ENCODE results near the gene PSMD8. TPM values are rescaled to one million over a fixed set of nuclear protein-coding genes. Genes with fewer than 3 reads are reported as not detected.

Gene PSMD8
- total RNA-seq, 1 donor from 2014 or later, result 232 TPM

DNA sequence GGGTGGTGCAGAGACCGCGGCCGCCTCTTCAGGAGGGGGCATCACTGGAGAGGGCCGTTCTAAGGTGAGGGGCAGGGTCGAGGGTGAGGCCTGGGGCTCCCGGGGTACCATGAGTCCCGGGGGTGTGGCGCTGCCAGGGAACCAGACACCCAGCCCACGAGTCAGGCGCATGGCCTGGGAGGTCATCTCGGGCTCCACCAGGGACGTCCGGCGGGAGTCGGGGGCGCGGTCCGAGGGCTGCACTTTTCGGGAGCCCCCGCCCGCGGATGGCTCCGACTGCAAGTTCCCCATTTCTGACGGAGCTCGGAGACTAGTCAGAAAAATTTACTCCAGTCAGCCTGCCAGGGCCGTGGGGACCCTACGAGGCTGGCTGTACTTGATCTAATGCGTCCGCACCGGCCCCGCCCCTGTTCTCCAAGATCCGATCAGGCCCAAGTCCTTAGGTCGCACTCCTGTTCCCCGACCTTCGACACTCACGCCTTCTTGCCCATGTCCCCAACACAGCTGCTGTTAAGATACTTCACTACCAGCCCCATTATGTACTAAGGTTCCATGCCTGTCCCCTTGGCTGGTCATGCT is 12.7 kb downstream of the PSMD8 start:
- DNase-seq (ENCODE audit: extremely low read depth, low read depth, low spot score), result no peak

DNA sequence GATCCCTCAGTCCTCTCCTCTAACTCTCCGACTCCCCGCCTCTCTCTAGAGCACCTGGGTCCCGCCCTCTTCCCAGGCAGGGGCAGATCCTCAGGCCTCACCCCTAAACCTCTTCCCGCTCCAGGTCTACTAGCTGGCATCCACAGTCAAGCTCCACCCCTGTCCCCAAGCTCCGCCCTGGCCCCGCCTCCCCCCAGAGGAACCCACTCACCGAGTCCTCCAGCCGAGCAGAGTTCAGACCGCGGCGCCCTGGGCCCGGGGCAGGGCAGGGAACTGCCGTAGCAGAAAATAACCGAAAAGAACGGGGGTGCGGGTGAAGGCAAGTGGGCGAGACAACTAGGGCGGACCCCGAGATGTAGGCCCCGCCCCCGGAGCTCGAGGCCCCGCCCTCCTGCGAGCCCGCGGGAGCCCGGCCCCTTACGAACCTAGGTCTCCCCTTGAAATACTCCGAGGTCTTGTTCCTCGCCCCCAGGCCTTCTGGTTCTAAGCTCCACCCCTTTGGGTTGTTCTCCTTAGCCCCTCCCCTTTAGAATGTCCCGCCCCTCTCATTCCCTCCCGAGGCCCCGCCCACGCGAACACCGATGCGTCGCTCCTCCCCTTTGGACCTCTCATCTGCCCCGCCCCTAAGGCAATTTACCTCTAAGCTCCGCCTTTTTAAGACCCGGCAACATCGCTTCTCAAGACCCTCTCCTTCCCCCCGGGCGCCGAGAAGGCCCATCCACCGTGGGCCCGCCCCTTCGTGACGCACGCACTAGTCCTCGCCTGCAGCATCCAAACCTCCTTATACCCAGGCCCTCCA is 13.4 kb downstream of the PSMD8 start, which contains the start of gene GGN:
Gene GGN, minus strand, starts transcription at position 485 of the 799 bp plus-strand sequence. CDS start 773 bp downstream, outside the sequence.
- peak; percentile 68 for DNase-seq (ENCODE audit: extremely low read depth, low read depth, low spot score)

DNA sequence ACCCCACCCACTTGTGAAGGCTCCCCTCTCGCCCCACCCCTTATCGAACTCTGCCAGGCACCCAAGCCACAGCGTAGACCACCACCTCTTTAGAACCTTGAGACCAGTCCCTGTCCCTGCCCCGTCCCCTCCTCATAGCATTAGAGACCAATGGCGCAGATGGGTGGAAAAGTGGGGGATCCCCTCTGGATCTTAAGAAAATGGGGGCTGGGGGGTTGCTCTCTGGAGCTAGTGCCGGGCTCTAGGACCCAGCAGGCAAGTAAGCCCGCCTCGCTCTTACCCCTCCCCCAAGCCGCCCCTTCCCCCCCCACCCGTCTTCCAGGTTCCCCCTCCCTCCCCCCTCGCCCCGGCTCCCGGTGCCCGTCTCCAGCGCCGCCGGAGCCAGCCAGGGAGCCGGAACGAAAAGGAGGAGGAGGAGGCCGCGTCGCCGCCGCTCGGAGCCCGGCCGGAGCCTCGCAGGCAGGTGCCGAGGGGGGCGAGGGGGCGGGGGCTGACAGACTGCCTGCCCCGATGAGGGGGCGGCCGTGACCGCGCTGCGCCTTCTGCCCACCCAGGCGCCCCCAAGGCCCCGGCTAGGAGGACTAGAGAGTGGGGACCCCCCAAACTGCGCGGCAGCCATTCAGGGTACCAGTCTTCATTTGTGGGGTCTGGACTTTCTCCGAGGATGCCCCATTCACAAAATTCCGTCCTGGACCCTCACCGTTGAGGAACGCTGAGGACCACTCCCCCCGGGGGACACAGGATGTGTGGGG is 14.2 kb downstream of the PSMD8 start, which contains the start of gene SPRED3:
Gene SPRED3, plus strand, starts transcription at position 349 of the 752 bp plus-strand sequence. CDS start 1,606 bp downstream, outside the sequence.
- DNase-seq (ENCODE audit: extremely low read depth, low read depth, low spot score), result no peak

DNA sequence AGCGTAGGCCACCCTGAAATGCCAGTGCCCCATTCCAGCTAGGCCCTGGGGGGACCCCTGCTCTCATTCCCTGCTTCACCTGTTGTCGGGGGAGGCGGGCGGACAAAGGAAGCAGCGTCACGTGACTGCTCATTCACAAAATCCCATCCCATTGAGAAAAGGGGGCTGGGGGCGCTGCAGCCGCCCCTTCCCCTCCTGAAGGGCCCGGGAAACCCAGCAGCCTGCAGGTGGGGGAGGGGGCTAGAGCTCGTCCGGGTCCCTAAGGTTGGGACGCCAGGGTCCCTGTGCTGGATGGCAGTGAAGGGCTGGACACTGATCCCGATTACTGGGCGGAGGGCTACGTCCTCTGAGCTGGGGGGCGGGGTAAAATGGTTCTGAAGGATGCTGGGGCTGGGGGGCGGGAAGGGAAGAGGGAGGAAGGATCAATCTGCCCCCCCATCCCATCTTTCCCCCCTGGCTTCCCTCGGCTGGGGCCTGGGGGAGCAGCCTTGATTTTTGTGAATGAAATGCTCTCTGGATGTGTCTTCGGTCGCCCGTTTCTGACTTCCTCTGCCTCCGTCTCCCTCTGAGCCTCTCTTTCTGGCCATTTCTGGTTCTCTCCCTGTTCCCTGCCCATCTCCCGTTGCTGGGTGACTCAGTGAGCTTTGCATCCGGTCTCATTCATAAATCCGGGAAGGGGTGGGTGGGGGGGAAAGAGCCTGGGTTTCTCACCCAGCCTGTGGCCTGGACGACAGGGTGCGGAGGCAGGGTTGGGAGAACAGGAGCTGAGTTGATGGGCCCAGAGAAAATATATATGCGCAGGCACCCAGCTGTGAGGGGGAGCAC is 14.9 kb downstream of the PSMD8 start:
- DNase-seq (ENCODE audit: extremely low read depth, low read depth, low spot score), result no peak

DNA sequence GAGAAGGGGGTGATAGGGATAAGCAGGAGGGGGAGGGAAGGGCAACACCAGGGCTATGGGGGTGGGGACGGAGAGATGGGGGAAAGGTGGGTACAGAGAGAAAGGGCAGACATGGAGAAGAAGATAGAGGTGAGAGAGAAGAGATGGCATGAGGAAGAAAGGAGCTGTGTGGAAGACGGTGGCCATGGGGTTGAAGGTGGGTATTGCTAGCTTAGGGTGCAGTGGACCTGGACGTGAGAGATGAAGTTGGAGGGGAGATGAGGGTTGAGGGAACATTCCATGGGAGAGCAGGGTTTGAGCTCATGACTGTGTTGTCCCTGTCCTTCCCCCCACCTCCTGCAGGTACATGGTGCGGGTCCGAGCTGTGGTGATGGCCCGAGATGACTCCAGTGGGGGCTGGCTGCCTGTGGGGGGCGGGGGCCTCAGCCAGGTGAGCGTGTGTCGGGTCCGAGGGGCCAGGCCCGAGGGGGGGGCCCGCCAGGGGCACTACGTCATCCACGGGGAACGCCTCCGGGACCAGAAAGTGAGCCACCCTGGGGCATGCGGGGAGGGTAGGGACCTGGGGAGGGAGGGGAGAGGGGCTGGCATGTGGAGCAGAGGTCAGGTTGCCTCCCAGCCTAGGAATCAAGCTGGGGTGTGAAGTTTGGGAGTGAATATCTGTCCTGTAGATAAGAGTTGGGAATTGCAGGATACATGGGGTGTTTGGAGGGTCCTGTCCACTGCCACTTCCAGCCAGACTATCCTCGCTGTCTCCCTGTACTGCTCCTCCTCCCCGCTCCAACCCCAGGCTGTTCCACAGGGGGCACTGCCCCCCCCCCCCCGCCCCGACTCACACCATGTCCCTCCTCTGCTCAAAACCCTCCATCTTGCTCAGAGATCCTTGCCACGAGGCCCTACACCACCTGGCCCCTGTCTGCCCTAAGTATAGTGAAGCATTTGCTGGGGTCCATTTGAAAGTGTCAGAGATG is 15.9 kb downstream of the PSMD8 start:
- no peak for DNase-seq (ENCODE audit: extremely low read depth, low read depth, low spot score)

DNA sequence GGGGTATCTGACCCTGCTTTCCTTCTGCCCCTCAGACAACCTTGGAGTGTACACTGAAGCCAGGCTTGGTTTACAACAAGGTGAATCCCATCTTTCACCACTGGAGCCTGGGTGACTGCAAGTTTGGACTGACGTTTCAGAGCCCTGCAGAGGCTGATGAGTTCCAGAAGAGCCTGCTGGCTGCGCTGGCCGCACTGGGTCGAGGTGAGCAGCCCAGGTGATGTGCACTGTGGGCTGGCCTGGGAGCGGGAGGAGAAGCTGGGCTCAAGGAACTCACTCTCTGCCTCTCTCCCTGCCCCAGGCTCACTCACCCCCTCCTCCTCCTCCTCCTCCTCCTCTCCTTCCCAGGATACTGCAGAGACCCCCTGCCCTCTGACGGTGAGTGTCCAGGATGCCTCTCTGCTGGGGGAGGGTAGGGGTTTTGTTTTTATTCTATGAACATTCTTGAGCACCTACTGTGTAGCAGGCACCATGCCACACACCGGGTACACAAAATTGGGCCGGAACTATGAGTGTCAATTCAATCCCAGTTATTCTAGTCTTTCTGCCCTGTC is 17.6 kb downstream of the PSMD8 start:
- no peak for DNase-seq (ENCODE audit: extremely low read depth, low read depth, low spot score)

DNA sequence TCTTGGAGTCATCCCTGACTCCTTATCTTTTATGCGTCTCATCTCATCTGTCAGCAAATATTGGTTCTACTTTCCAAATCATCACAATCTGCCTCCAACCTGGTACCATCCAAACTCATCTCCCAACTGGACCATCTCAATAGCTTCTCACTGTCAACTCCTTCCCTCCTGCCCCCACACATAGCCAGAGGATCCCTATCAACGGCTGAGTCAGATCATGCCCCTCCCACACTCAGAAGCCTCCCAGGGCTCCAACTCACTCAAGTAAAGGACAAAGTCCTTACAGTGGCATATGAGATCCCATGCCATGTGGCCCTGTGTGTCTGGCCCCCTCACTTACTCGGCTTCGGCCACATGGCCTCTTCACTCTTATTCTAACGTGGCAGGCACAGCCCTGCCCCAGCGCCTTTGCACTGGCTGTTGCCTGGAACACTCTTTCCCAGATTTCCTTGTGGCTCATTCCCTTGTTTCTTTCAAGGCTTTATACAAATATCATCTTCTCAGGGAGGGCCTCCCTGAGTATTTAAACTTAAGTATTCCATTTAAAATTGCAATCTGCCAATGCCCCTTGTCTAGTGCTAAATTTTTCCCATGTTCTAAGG is 18.4 kb downstream of the PSMD8 start:
- no peak for DNase-seq (ENCODE audit: extremely low read depth, low read depth, low spot score)

DNA sequence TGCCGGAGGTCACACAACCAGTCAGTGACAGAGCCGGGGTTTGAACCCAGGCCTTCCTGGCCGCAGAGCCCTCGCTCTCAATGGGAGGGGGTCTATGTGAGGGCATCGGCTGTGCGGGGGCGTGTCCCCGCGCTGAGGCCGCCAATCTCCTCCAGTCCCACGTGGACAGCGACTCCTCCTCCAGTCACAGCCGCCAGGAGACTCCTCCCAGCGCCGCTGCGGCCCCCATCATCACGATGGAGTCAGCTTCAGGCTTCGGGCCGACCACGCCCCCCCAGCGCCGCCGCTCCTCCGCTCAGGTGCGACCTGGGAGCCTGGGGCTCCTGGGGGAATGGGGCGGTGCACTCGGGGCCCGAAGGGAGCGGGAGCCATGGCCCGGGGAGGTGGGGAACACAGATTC is 20.1 kb downstream of the PSMD8 start:
- no peak for DNase-seq (ENCODE audit: extremely low read depth, low read depth, low spot score)

DNA sequence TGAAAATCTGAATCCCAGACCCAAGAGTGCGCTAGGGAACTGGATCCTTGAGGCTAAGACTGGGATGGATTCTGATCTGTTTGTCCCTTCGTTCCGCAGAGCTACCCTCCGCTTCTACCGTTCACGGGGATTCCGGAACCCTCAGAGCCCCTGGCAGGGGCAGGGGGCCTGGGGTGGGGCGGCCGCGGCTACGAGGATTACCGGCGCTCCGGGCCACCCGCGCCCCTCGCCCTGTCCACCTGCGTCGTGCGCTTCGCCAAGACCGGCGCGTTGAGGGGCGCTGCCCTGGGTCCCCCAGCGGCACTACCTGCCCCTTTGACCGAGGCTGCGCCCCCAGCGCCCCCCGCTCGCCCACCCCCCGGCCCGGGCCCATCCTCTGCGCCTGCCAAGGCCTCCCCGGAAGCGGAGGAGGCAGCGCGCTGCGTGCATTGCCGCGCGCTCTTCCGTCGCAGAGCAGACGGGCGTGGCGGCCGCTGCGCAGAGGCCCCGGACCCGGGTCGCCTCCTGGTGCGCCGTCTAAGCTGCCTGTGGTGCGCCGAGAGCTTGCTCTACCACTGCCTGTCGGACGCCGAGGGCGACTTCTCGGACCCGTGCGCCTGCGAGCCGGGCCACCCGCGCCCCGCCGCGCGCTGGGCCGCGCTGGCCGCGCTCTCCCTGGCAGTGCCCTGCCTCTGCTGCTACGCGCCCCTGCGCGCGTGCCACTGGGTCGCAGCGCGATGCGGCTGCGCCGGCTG is 21.2 kb downstream of the PSMD8 start:
- DNase-seq (ENCODE audit: extremely low read depth, low read depth, low spot score), result no peak

DNA sequence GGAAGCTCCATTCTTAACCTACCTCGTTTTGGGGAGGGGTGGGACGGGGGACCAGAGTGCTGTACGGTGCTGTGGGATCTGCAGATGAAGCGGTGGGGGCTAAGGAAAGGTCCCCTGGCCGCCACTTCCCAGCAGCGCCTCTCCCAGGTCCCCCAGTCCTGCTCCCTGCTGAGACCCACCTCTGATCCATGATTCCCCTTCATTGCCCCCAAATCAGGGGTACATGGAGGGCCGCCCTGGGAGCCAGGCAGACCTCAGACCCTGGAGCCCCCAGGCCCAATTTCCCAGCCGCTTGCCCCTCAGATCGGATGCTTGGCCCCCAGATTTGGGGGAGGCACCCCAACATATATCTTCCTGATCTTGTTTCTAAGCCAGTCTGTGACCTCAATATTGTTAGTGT is 24.7 kb downstream of the PSMD8 start:
- DNase-seq (ENCODE audit: extremely low read depth, low read depth, low spot score), result no peak

DNA sequence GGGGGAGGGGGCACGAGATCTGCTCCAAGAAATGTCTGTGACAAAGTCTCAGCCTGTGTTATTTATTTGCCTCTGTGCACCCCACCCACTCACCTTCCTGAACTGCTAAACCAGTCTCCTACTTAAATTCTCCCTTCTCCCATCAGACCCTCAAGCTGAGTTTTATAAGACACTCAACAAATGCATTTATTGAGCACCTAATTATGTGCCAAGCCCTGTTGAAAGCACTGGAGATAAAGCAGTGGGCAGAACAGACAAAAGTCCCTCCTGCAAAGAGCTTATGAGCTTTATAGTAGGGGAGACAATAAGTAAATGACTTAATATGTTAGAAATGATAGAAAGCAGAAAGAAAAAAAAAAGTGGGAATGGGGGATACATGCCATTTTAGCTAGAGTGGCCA is 25.2 kb downstream of the PSMD8 start:
- DNase-seq (ENCODE audit: extremely low read depth, low read depth, low spot score), result no peak

DNA sequence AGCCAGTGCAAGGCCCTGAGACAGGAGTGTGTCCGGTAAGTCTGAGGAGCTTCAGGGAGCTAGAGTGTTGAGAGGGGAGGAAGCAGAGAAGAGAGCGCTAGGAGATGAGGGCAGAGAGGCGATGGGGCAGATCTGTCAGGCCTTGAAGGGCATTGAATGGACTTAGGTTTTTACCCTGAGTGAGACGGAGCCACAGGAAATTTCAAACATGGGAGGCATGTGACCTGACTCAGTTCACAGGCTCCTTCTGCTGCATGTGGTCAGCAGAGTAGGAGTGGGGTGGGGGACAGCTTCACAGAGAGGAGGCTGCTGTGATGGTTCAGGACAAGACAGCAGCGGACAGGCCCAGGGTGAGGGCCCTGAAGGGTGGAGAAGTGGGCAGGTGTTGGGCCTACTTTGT is 26.0 kb downstream of the PSMD8 start:
- no peak for DNase-seq (ENCODE audit: extremely low read depth, low read depth, low spot score)

DNA sequence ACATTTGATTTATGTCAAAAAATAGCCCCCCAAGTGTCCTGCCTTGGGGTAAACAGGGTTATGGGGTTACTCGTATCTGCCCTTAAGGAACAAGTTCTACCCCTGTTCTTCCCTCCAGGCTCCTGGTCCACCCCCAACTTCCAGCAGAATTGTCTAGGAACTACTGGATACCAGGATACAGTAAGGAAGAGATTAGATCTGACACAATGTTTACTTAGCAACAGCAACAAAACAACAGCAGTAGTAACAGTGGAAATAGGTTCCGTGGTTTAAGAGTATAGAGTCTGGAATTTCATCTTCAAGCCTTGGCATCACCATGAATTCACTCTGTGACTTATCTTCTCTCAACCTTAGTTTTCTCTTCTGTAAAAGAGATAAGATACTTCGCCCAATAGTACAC is 26.8 kb downstream of the PSMD8 start:
- DNase-seq (ENCODE audit: extremely low read depth, low read depth, low spot score), result peak; percentile 44

DNA sequence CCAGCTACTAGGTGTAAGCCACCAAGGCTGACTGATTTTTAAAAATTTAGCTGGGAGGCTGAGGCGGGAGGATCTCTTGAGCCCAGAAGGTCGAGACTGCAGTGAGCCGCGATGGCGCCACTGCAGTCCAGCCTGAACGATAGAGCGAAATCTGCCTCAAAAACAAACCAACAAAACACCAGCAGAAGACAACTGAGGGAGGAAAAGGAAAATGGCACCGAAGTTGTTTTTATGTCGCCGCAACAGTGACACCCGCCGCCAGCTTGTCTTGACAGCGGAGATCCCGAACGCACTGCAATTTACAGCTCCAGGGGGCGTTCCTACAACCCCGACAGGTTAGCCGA is 28.2 kb downstream of the PSMD8 start:
- DNase-seq (ENCODE audit: extremely low read depth, low read depth, low spot score), result no peak

DNA sequence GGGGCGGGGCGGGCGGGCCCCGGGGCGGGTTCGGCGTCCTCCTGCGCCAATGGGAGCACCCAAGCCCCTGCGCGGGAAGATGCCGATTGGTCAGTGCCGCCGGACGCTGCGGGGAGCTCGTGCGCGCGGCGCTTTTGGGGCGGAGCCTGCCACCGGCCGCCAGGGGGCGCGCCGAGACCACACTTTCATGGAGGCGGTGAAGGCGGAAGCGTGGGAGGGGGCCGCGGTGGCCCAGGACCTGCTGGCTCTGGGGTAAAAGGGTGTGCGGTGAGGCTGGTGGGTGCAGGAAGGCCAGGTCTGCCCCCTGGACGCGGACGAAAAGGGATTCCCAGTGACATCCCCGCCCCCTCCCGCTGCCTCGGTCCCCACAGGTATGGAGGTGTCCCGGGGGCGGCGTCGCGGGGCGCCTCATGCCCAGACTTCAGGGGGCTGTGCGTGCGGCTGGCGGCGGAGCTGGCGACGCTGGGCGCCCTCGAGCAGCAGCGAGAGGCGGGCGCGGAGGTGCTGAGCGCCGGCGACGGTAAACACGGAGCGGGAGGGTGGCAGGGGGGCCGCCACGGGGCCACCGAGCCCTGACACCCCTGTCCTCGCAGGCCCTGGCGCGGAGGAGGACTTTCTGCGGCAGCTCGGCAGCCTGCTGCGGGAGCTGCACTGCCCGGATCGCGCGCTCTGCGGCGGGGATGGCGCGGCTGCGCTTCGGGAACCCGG is 28.8 kb downstream of the PSMD8 start, which contains the start of gene FAM98C:
Gene FAM98C, plus strand, starts transcription at position 127 of the 708 bp plus-strand sequence. Its CDS starts 61 bp downstream, at position 188.
- DNase-seq (ENCODE audit: extremely low read depth, low read depth, low spot score), result peak; percentile 37

DNA sequence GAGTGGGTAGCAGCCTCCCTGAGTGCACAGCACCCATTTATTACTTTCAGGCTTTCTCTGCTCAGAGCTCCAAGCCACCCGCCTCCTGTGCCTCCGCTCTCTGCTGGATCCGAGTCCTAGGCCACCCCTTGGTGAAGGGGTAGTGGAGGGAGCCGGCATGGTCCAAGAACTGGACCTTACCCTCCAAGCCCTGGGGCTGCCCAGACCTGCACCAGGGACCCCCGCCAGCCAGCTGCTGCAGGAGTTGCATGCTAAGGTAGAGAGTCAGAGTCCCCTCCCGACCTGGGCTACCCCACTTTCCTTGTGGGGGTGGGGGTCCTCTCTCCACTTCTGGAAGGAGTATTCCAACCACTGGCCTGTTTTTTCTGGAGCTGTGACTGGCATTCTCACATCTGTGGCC is 30.5 kb downstream of the PSMD8 start:
- no peak for DNase-seq (ENCODE audit: extremely low read depth, low read depth, low spot score)

DNA sequence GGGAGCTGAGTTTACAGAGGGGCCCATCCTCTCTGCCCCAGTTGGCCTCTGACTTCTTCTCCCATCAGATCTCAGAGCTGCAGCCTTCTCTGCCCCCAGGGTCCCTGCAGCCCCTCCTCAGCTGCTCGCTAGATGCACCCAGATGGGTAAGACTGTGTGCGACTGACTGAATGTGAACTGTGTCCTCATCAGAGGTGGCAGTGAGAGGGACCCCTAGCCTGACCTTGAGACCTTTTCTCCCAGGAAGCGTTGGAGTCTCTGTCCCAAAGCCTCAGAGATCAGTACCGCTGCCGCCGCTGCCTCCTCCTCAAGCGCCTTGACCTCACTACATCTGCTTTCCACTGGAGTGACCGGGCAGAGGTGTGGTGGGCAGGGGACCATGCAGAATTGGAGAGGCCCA is 30.9 kb downstream of the PSMD8 start:
- DNase-seq (ENCODE audit: extremely low read depth, low read depth, low spot score), result no peak

Data from glomerular endothelial cell (primary cell).